HCT116 (cell line): ENCODE data around the gene GSC2. TPM values are rescaled to one million over a fixed set of nuclear protein-coding genes. Genes with fewer than 3 reads are reported as not detected.

Experiments
- ATAC-seq: fragments of 200-7000 bp; cut with Tn5 transposase; 2 replicates; pipeline ENCODE4 v1.9.1; 2020; ENCODE audit warnings: mild to moderate bottlenecking, moderate library complexity
- BruUV-seq: library from RNA; stranded (reverse); fragments of 400-500 nt; replicated peaks from 2 replicates; lab custom pipeline; 2021; lab: Mats Ljungman, UMichigan
- CTCF ChIA-PET: fragments of 300-600 bp; sonication (Branson Sonifier 250); formaldehyde crosslinking; loops from one replicate; lab custom pipeline; 2021; ENCODE audit warnings: antibody characterized with exemption; lab: Charles Lee
- POLR2A ChIA-PET: fragments of 300-600, 350-600 bp; sonication (Branson Sonifier 250); formaldehyde crosslinking; loops from one replicate; lab custom pipeline; 2021; ENCODE audit warnings: antibody characterized with exemption; lab: Charles Lee
- RAD21 ChIA-PET, 2 experiments: fragments of 300-600 bp; sonication (Branson Sonifier 250); formaldehyde crosslinking; loops; one replicate each; lab custom pipeline; 2023; ENCODE audit warnings: low total read pairs in 2 of 2; ENCODE audit not compliant: uncharacterized antibody in 2 of 2, unreplicated experiment in 2 of 2, low non-redundant PET in 1 of 2; lab: Charles Lee
- DNase-seq: peaks from one replicate; pipeline ENCODE4 v3.0.0-alpha.2; 2010; ENCODE audit warnings: low read depth, low spot score
- H2AFZ ChIP-seq: fragments of 200-600 bp; shearing (Covaris generic), sonication (generic); 2 replicates; pipeline ENCODE4 v1.6.1; 2017; ENCODE audit warnings: low read depth, mixed run types, mixed read lengths, antibody characterized with exemption, low read length; ENCODE audit not compliant: poor library complexity, severe bottlenecking
- H3K27ac ChIP-seq: 2 replicates; pipeline ENCODE4 v1.5.1; 2012; ENCODE audit warnings: low read depth, low read length
- H3K27me3 ChIP-seq: fragments of 200-600 bp; sonication (generic); 2 replicates; pipeline ENCODE4 v1.6.1; 2016; ENCODE audit warnings: mixed run types, low read length, mixed read lengths; ENCODE audit not compliant: insufficient read depth
- H3K36me3 ChIP-seq, 2 experiments: fragments of 200-500 bp in 1 of 2; fragments of 200-600 bp in 1 of 2; sonication (Bioruptor generic) in 1 of 2; sonication (generic) in 1 of 2; 2 replicates each; pipeline versions ENCODE4 v1.5.1 to v1.6.1; 2014 to 2016; ENCODE audit warnings: low read length in 2 of 2, inconsistent platforms in 1 of 2, mixed read lengths in 1 of 2, mixed run types in 1 of 2; ENCODE audit not compliant: insufficient read depth in 2 of 2, control insufficient read depth in 1 of 2
- H3K4me1 ChIP-seq, 2 experiments: fragments of 200-600 bp in 1 of 2; sonication (generic) in 1 of 2; 2 replicates each; pipeline versions ENCODE4 v1.5.1 to v1.6.1; 2012 to 2017; ENCODE audit warnings: low read length in 2 of 2, inconsistent platforms in 1 of 2, mild to moderate bottlenecking in 1 of 2, mixed read lengths in 1 of 2, mixed run types in 1 of 2, moderate library complexity in 1 of 2; ENCODE audit not compliant: insufficient read depth in 2 of 2, control insufficient read depth in 1 of 2
- H3K4me2 ChIP-seq: fragments of 200-600 bp; sonication (generic); 2 replicates; pipeline ENCODE4 v1.6.1; 2017; ENCODE audit warnings: mixed run types, low read length, mixed read lengths
- H3K4me3 ChIP-seq, 2 experiments: fragments of 200-600 bp in 1 of 2; sonication (generic) in 1 of 2; replicated peaks in 1 of 2; 2 replicates each; pipeline ENCODE4 v1.5.1; 2011 to 2016; ENCODE audit warnings: low read length in 2 of 2, control low read depth in 1 of 2, low read depth in 1 of 2, mild to moderate bottlenecking in 1 of 2, mixed read lengths in 1 of 2, mixed run types in 1 of 2
- H3K79me2 ChIP-seq: fragments of 200-600 bp; sonication (generic); 2 replicates; pipeline ENCODE4 v1.6.1; 2017; ENCODE audit warnings: mild to moderate bottlenecking, mixed run types, low read length, moderate library complexity, mixed read lengths; ENCODE audit not compliant: insufficient read depth
- H3K9ac ChIP-seq: fragments of 200-600 bp; sonication (generic); 2 replicates; pipeline ENCODE4 v1.6.1; 2016; ENCODE audit warnings: low read length, mixed read lengths
- H3K9me2 ChIP-seq: fragments of 200-600 bp; sonication (generic), shearing (Covaris generic); 2 replicates; pipeline ENCODE4 v1.6.1; 2017; ENCODE audit warnings: mixed run types, mild to moderate bottlenecking, moderate library complexity; ENCODE audit not compliant: insufficient read depth
- H3K9me3 ChIP-seq, 2 experiments: fragments of 200-500 bp in 1 of 2; fragments of 200-600 bp in 1 of 2; sonication (Bioruptor generic) in 1 of 2; sonication (generic) in 1 of 2; 2 replicates each; pipeline ENCODE4 v1.6.1; 2014 to 2017; ENCODE audit warnings: low read length in 2 of 2, mixed read lengths in 2 of 2, inconsistent platforms in 1 of 2, low read depth in 1 of 2, mild to moderate bottlenecking in 1 of 2, mixed run types in 1 of 2, moderate library complexity in 1 of 2; ENCODE audit not compliant: control insufficient read depth in 1 of 2, insufficient read depth in 1 of 2
- H4K20me1 ChIP-seq: fragments of 200-600 bp; sonication (generic), shearing (Covaris generic); 2 replicates; pipeline ENCODE4 v1.6.1; 2017; ENCODE audit warnings: mixed run types, mild to moderate bottlenecking, moderate library complexity; ENCODE audit not compliant: insufficient read depth
- CBX3 ChIP-seq: IDR thresholded peaks from 2 replicates; pipeline ENCODE4 v1.6.1; 2012; ENCODE audit warnings: low read depth
- CEBPB ChIP-seq: IDR thresholded peaks from 2 replicates; pipeline ENCODE4 v1.6.1; 2012; ENCODE audit warnings: low read depth
- CTCF ChIP-seq, 3 experiments: fragments of 200-600 bp in 1 of 3; sonication (generic) in 1 of 3; IDR thresholded peaks in 2 of 3; conservative IDR thresholded peaks in 1 of 3; 2 replicates each; pipeline ENCODE4 v1.5.1; 2012 to 2017; ENCODE audit warnings: low read depth in 2 of 3, low read length in 2 of 3, antibody characterized with exemption in 1 of 3, borderline replicate concordance in 1 of 3, control low read depth in 1 of 3, mild to moderate bottlenecking in 1 of 3, mixed read lengths in 1 of 3, mixed run types in 1 of 3, moderate library complexity in 1 of 3; ENCODE audit not compliant: insufficient read depth in 1 of 3
- ELF1 ChIP-seq: IDR thresholded peaks from 2 replicates; pipeline ENCODE4 v1.6.1; 2012; ENCODE audit warnings: low read depth, borderline replicate concordance
- EZH2phosphoT487 ChIP-seq: fragments of 200-600 bp; IDR thresholded peaks from 2 replicates; pipeline ENCODE4 v1.6.1; 2018; ENCODE audit warnings: antibody characterized with exemption, borderline replicate concordance
- FOSL1 ChIP-seq: IDR thresholded peaks from 2 replicates; pipeline ENCODE4 v1.6.1; 2012; ENCODE audit warnings: low read depth
- JUND ChIP-seq: IDR thresholded peaks from 2 replicates; pipeline ENCODE4 v1.6.1; 2012
- MAX ChIP-seq: IDR thresholded peaks from 2 replicates; pipeline ENCODE4 v1.6.1; 2012
- POLR2A ChIP-seq: IDR thresholded peaks from 2 replicates; pipeline ENCODE4 v1.7.0; 2011; ENCODE audit warnings: borderline replicate concordance; ENCODE audit not compliant: insufficient read depth, insufficient read length; ENCODE audit errors: extremely low read depth
- REST ChIP-seq: IDR thresholded peaks from 2 replicates; pipeline ENCODE4 v1.6.1; 2012; ENCODE audit warnings: low read depth
- SIN3A ChIP-seq: IDR thresholded peaks from 2 replicates; pipeline ENCODE4 v1.6.1; 2012; ENCODE audit warnings: low read depth
- SP1 ChIP-seq: IDR thresholded peaks from 2 replicates; pipeline ENCODE4 v1.6.1; 2012; ENCODE audit warnings: low read depth
- SRF ChIP-seq: IDR thresholded peaks from 2 replicates; pipeline ENCODE4 v1.6.1; 2012; ENCODE audit warnings: low read depth
- ZFX ChIP-seq: fragments of 450-650 bp; IDR thresholded peaks from 2 replicates; pipeline ENCODE4 v1.6.1; 2017
- ZNF274 ChIP-seq: fragments of 200-500 bp; sonication (Bioruptor generic); IDR thresholded peaks from 2 replicates; pipeline ENCODE4 v1.6.1; 2014; ENCODE audit warnings: mild to moderate bottlenecking, low read depth, low read length, inconsistent platforms
- intact Hi-C: fragments of 100-400 bp; cut with micrococcal nuclease; formaldehyde crosslinking; loops from 2 replicates; pipeline ENCODE4 v1.10.0; 2022
- total RNA-seq: library from RNA; stranded (reverse); gene quantifications from one replicate; pipeline ENCODE4 v1.2.1, GENCODE V29; 2021; ENCODE audit not compliant: unreplicated experiment
- TF ChIP-seq, protein P1 (sequence below): IDR thresholded peaks from 2 replicates; pipeline ENCODE4 v1.6.1; 2012

The GSC2 gene
- total RNA-seq, 1 experiment from 2014 or later: not detected

DNA sequence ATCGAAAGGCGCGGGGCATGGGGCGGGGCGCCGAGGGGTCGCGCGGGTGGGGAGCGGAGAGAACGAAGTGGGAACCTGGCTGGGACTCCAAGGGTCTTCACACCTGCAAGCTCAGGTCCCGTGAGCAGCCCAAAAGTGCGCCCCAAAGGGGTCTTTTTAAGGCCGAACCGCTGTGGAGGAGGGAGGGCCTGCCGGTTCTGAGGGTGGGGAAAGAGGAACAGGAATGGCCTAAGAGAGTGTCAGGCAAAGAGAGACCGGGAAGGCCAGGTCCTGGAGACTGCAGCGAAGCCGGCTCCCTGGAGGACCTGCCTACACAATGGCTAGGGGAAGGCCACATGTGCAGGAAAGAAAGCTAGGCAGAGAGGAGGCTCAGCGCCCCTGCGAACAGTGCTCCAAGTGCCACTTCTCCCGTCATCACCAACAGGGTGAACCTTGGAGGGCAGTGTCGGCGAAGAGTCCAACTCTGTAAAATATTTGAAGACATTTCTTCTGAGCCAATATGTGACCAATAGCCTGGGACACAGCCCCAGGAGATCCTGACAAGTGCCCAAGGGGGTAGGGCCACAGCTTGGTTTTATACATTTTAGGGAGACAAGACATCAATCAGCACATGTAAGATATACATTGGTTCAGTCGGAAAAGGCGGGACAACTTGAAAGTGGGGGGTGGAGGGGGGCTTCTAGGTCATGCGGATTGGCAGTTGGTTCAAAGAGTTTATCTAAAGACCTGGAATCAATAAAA is 27.2 kb downstream of the GSC2 start:
- TF ChIP-seq ZNF274 (no peak), EZH2phosphoT487 (no peak), CTCF (IDR thresholded peaks at IDR 0.05 in 2 of 3, conservative IDR thresholded peaks at IDR 0.05 in 1 of 3; ENCODE audit: borderline replicate concordance in 1 of 3, insufficient read depth in 1 of 3, low read depth in 2 of 3, low read length in 2 of 3) (no peak), SIN3A (no peak), SRF (no peak), FOSL1 (no peak), ZFX (no peak), ELF1 (no peak), MAX (no peak), CBX3 (no peak), REST (no peak), POLR2A (no peak), CEBPB (no peak), JUND (no peak), SP1 (no peak)
- TF ChIP-seq, protein P1, sequence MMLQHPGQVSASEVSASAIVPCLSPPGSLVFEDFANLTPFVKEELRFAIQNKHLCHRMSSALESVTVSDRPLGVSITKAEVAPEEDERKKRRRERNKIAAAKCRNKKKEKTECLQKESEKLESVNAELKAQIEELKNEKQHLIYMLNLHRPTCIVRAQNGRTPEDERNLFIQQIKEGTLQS: no peak
- POLR2A ChIA-PET: interaction anchor here (0.9 to 1.7 kb wide), 3 partner anchors 12 to 21 kb away, joined by 3 to 6 read pairs (median 5); partner anchors contain the start of gene ESS2
- Histone ChIP-seq H3K9ac (peak overlapping the region; percentile 50), H3K27ac (no peak overlapping the region), H3K27me3 (no peaks in the 10 kb centered on the region), H2AFZ (peak overlapping the region; percentile 41), H3K4me1 (peaks cover 10 to 23% of the 10 kb centered on the region in 2 experiments), H3K9me2 (no peaks in the 10 kb centered on the region), H4K20me1 (no peaks in the 10 kb centered on the region), H3K79me2 (peaks cover 43% of the 10 kb centered on the region), H3K4me3 (peak overlapping the region; percentile 36 to 95), H3K36me3 (0 out of 4 replicates have a peak, but pooled peaks cover 0 to 4% of the 10 kb centered on the region in 2 experiments), H3K9me3 (no peaks in the 10 kb centered on the region), H3K4me2 (peak overlapping the region; percentile 79)
- RAD21 ChIA-PET: no interaction called here
- CTCF ChIA-PET: interaction anchor here (0.6 to 1.4 kb wide), 2 partner anchors 22 to 507 kb away, joined by 3 read pairs; partner anchors contain the start of gene ESS2
- intact Hi-C loops: loop anchor here (5.0 kb wide), 1 partner anchor 354 kb away; the partner anchor contains the start of genes CDC45 and UFD1
- no peak for DNase-seq
- ATAC-seq: peak; percentile 10
- BruUV-seq: no TSS peak
